CD4-positive, alpha-beta T cell treated with Interferon gamma for 1 hour (primary cell): ENCODE measurements around the gene FLOT2.
"Not testable (repeated sequence)": the region's sequence is repeated elsewhere in the genome, so short reads cannot be mapped to it uniquely, and the experiment has no call there.

ENCODE experiments used
- DNase-seq: peaks from one replicate; pipeline ENCODE4 v3.0.0-alpha.2; 2020

Gene FLOT2

GRCh38 chr17:28896884-28897768, at the start of gene FLOT2:
FLOT2 (minus strand) TSS chr17:28897733; CDS start chr17:28897574, 159 bp downstream.
- peak; percentile 49 for DNase-seq

DNA sequence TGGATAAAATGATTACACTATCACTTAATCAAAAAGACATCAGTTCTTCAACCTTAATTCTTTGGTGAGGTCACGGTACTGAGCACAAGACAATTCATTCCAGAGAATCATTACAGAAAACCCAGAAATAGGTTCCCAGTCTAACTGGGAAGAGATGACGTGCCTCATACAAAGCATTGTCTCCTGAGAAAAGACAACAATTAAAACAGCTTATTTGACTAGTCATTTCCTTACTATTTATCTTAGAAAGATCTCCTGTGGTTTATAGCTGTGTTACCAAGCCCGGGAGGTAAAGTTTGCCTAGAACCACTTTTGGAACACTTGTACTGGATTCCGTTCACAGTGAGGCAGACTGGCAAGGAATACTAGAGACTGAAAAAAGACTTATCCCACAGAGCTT, 48.7 kb upstream of the FLOT2 start:
- no peak for DNase-seq

- DNase-seq: no peak
These were observed 47.6 kb upstream of the FLOT2 start for GRCh38 chr17:28944862-28945741.

DNA sequence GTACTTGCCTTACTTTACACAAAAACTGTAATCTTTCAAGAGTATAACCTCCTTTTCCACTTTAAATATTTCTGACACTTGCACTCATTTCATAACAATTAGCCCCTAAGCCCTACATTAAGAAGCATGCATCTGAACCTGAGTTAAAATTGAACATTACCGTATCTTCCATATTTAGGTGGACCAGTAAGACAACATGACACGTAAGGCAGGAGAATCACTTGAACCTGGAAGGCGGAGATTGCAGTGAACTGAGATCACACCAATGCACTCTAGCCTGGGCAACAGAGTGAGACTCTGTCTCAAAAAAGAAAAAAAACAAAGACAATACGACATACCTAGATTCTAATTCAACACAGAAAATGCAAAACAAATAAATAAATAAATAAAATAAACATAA, 46.8 kb upstream of the FLOT2 start:
- no peak for DNase-seq

- DNase-seq: no peak
These were observed 45.4 kb upstream of the FLOT2 start for GRCh38 chr17:28942925-28943324.

DNA sequence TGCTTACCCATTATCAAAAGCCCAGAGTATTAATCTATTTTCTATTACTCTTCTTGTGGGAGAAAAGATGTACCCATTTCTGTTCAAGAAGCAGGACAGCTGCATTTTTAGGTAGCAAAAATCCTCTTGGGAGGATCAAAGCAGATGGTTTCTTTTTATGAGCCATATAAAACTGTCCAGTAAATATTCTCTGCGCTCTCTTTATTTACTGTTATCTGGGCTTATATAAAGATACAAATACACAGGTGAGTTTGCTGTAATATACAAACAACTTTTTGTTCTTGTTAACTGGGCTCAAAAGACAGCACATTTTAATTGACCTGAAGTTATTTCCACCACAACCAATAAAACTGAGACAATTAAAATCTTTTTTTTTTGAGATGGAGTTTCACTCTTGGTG, 43.7 kb upstream of the FLOT2 start:
- DNase-seq: no peak

DNA sequence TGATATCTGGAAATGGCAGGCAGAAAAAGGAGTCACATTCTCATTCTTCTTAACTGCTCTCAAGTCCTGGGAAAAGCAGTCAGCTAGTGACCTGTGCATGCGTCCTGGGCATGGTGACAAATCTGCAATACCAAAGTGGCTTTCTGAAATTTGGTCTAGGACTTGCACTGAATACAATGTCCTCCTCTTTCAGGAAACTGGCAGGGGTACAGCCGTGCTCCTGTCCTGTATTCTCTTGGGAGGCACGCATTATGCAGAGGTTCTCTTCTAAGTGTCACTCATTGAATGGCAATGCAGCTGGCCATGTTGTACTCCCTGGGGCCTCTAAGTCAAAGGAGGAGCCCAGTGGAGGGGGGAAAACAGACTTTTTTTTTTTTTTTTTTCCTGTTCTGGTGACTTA, 43.1 kb upstream of the FLOT2 start:
- no peak for DNase-seq

DNA sequence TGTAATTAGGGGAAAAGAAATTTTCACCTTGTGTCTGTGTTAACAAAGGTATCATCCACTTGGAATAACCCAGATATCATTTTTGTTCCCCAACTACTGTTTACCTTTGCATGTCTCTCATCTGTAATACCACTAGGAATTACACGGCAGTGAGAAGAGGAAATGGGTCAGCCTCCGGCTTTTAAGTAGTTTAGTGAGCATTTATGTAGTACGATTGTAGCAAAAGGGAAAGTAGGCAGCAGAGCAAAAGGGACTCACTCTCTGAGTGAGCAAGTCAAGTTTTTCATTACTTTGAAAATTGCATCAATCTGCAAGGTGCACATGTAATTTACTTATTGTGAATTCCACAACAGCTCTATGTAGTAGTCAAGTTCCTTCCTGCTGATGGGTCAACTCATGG, 42.6 kb upstream of the FLOT2 start:
- DNase-seq: no peak

DNA sequence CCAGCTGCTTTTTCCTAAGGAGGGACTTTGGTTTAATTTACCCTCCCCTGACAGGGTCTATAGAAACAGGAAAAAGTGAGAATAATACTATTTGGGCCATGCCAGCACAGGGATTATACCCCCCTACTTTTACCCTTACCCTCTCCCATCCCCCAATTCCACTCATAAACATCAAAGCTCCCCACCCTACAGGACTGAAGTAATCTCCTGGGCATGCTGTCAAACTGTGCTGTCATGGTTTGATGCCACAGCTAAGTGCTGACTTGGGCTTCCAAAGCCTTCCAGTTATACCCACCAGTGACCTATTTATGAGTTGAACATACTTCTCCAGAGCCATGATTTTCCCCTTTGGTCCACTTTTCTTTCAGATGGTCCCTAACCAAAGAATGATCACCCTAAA, 41.0 kb upstream of the FLOT2 start:
- DNase-seq: no peak

DNA sequence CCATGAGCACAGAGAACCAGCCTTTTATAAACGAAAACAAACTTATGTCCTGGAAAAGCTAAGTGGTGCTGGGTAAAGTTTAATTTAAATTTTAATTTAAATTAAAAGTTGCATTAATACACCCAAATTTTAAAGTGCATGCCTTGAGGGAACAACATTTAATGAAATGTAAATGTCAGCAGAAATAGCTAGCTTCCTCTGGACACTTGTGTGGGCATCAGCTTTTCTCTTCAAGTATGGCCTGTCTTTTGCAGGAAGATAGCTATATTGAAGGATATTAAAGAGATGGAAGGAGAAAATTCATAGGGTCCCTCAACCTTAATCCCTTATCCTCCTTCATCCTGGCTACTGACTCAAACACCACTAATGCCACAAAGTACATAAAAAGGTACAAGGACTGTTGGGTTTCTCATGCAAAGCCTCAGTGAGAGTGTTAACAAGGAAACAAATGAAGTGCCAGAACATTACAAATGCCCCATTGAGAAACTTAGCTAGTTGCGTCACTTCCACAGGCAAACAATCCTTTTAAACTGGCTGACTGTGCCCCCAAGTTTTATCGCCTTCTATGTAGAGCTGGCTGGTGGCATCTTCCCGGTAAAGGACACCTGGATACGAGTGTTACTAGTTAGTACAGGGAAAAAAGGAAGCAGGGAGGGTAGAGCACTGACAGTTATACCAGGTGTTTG, 39.7 kb upstream of the FLOT2 start:
- DNase-seq: no peak

- no peak for DNase-seq
These were observed 38.4 kb upstream of the FLOT2 start for GRCh38 chr17:28935744-28936460.

DNA sequence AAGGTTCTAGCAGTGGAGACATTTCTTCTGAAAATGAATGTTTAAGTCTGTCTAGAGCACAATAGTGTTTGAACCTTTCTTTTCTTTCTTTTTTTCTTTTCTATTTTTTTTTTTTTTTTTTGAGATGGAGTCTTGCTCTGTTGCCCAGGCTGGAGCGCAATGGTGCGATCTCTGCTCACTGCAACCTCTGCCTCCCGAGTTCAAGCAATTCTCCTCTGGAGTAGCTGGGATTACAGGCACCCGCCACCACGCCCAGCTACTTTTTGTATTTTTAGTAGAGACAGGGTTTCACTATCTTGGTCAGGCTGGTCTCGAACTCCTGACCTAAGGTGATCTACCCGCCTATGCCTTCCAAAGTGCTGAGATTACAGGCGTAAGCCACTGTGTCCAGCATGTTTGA, 37.0 kb upstream of the FLOT2 start:
- DNase-seq: not testable (repeated sequence)

GRCh38 chr17:28929787-28930186, 32.3 kb upstream of the FLOT2 start:
- DNase-seq: no peak

GRCh38 chr17:28928061-28928460, 30.5 kb upstream of the FLOT2 start:
- peak; percentile 21 for DNase-seq

DNA sequence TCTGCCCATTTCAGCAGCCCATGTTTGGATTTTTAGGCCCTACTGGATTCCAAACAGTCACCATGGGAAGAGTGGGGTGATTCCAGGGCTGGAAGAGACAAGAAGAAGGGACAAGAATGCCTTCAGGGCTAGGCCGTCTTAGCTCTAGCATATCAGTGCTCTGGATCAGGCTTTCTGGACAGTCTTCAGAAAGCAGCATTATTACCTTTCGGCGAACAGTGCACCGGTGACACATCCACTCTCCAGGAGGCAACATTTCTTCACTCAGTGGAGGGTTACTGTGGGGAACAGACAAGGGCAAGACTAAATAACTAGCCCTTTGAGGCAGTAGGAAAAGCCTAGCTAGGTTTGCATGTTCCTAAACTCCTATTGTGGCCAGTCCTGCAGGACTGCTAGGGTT, 29.3 kb upstream of the FLOT2 start:
- no peak for DNase-seq

DNA sequence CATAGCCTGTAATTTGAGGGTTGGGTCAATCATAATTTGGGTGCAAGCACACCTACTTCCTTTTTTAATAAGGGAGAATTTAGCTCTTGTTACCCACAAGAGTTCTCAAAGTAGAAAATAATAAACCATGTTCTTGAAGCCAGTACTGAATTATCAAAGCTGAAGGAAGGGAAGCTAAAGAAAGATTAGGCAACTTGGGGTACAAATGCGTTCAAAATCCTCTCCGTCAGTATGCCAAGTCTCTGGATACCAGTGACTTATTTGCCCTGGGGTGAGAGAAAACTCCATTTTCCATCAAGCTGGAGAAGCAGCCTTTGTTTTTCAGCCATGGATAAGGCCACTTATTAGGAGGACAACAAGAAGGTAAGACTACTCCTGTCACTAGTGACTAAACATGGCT, 28.8 kb upstream of the FLOT2 start:
- no peak for DNase-seq

- DNase-seq: peak; percentile 75
These were observed 28.4 kb upstream of the FLOT2 start for GRCh38 chr17:28925912-28926365.

GRCh38 chr17:28920201-28920600, 22.7 kb upstream of the FLOT2 start:
- no peak for DNase-seq

DNA sequence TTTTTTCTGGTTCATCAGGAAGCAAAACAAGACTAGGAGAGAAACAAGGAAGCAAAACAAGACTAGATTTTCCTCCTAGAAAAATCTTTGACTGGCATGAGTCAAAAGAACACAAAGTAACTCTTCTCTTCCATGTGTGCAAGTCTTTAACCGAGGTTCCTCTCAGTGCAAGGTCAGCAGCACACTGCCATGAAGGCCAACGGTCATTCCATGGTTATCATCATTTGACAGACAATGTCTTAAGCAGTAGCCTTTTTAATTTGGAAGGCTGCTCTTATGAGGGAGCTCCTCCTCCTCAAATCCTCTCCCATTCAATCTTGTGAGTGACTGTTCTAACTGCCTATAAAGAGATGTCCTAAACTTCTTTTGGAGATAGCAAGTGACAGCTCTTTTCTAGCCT, 20.8 kb upstream of the FLOT2 start:
- no peak for DNase-seq

GRCh38 chr17:28917465-28917864, 19.9 kb upstream of the FLOT2 start:
- no peak for DNase-seq

DNA sequence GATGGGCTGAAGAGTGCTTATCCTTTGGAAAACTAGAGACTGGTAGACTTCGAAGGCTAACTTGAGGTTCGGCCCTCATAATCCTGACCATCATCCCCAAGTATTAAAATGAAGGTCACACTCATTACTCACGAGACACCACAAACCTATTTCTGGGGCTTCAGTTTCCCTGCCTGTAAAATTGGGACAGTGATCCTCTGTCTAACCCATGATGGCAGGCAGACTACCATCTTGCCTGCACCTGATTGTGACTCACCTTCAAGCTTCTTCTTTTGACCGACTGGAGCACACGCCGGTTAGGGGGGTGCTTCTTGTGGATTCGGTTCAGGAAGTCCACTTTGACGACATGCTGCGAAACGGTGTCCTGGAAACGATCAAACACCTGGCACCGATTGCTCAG, 19.5 kb upstream of the FLOT2 start:
- DNase-seq: no peak

DNA sequence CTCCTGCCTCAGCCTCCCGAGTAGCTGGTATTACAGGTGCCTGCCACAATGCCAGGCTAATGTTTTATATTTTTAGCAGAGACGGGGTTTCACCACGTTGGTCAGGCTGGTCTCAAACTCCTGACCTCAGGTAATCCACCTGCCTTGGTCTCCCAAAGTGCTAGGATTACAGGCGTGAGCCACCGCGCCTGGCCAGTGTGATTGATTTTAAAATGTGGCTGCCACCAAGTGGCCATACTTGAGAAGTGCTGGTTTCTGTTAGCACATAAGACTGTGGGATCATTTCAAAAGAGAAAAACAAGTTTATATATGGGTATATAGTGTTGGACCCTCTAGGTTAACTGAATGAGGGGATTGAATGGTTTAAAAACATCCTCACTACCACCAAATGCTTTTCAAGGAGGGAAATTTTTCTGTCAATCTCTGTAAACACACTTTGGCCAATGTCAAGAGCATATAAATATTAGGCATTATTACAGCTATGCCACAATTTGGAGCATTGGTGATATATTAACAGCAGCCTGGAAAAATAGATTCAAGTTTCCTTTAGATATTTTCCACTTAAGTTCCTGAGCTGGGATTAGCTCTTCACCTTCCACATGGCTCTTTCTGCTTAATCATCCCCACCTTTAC, 18.9 kb upstream of the FLOT2 start:
- peak; percentile 42 for DNase-seq
